Measurements from ENCODE around the gene LRMDA.
A peak's percentile ranks its signal among the peaks of the same experiment; 100 is the strongest.

The LRMDA gene

GRCh38 chr10:76071653-76072365 is 640.4 kb downstream of the LRMDA start:
- no peak overlapping the region for H3K4me3 ChIP-seq (ENCODE audit: low read length)
- H3K36me3 ChIP-seq (ENCODE audit: insufficient read depth, low read depth, low read length), result no peaks in the 10 kb centered on the region
- H3K9me3 ChIP-seq (ENCODE audit: insufficient read depth, low read depth, low read length), result peaks cover 22% of the 10 kb centered on the region
- no peaks in the 10 kb centered on the region for H3K27me3 ChIP-seq (ENCODE audit: insufficient read depth, low read length)
- H3K27ac ChIP-seq (ENCODE audit: low read length), result no peak overlapping the region
- H3K4me1 ChIP-seq (ENCODE audit: insufficient read depth, low read length), result no peaks in the 10 kb centered on the region
- no peak overlapping the region for H3K9ac ChIP-seq (ENCODE audit: low read depth, low read length)

- Histone ChIP-seq H3K9ac (ENCODE audit: low read depth, low read length) (no peak overlapping the region), H3K4me3 (ENCODE audit: low read length) (no peak overlapping the region), H3K9me3 (ENCODE audit: insufficient read depth, low read depth, low read length) (peaks cover 19% of the 10 kb centered on the region), H3K27me3 (ENCODE audit: insufficient read depth, low read length) (no peaks in the 10 kb centered on the region), H3K36me3 (ENCODE audit: insufficient read depth, low read depth, low read length) (no peaks in the 10 kb centered on the region), H3K4me1 (ENCODE audit: insufficient read depth, low read length) (no peaks in the 10 kb centered on the region), H3K27ac (ENCODE audit: low read length) (no peak overlapping the region)
These were observed 641.0 kb downstream of the LRMDA start for GRCh38 chr10:76072384-76072783.

GRCh38 chr10:76073524-76073923 is 642.1 kb downstream of the LRMDA start:
- Histone ChIP-seq H3K9ac (ENCODE audit: low read depth, low read length) (no peak overlapping the region), H3K36me3 (ENCODE audit: insufficient read depth, low read depth, low read length) (no peaks in the 10 kb centered on the region), H3K27ac (ENCODE audit: low read length) (no peak overlapping the region), H3K9me3 (ENCODE audit: insufficient read depth, low read depth, low read length) (0 out of 2 replicates have a peak, but pooled peaks cover 8% of the 10 kb centered on the region), H3K4me3 (ENCODE audit: low read length) (no peak overlapping the region), H3K4me1 (ENCODE audit: insufficient read depth, low read length) (no peaks in the 10 kb centered on the region), H3K27me3 (ENCODE audit: insufficient read depth, low read length) (no peaks in the 10 kb centered on the region)

GRCh38 chr10:76074659-76075058 is 643.2 kb downstream of the LRMDA start:
- Histone ChIP-seq H3K4me3 (ENCODE audit: low read length) (no peak overlapping the region), H3K36me3 (ENCODE audit: insufficient read depth, low read depth, low read length) (no peaks in the 10 kb centered on the region), H3K27me3 (ENCODE audit: insufficient read depth, low read length) (no peaks in the 10 kb centered on the region), H3K4me1 (ENCODE audit: insufficient read depth, low read length) (no peaks in the 10 kb centered on the region), H3K27ac (ENCODE audit: low read length) (no peak overlapping the region), H3K9me3 (ENCODE audit: insufficient read depth, low read depth, low read length) (no peaks in the 10 kb centered on the region), H3K9ac (ENCODE audit: low read depth, low read length) (no peak overlapping the region)

- H3K4me3 ChIP-seq (ENCODE audit: low read length), result no peak overlapping the region
- no peak overlapping the region for H3K9ac ChIP-seq (ENCODE audit: low read depth, low read length)
- H3K9me3 ChIP-seq (ENCODE audit: insufficient read depth, low read depth, low read length), result no peaks in the 10 kb centered on the region
- no peaks in the 10 kb centered on the region for H3K36me3 ChIP-seq (ENCODE audit: insufficient read depth, low read depth, low read length)
- H3K27me3 ChIP-seq (ENCODE audit: insufficient read depth, low read length), result no peaks in the 10 kb centered on the region
- peaks cover 13% of the 10 kb centered on the region; the same call in 1 of the 2 replicates for H3K4me1 ChIP-seq (ENCODE audit: insufficient read depth, low read length)
- no peak overlapping the region for H3K27ac ChIP-seq (ENCODE audit: low read length)
These were observed 649.0 kb downstream of the LRMDA start for GRCh38 chr10:76080451-76080850.

- Histone ChIP-seq H3K36me3 (ENCODE audit: insufficient read depth, low read depth, low read length) (no peaks in the 10 kb centered on the region), H3K27me3 (ENCODE audit: insufficient read depth, low read length) (no peaks in the 10 kb centered on the region), H3K9ac (ENCODE audit: low read depth, low read length) (no peak overlapping the region), H3K9me3 (ENCODE audit: insufficient read depth, low read depth, low read length) (no peaks in the 10 kb centered on the region), H3K4me1 (ENCODE audit: insufficient read depth, low read length) (peaks cover 15% of the 10 kb centered on the region; the same call in 1 of the 2 replicates), H3K4me3 (ENCODE audit: low read length) (no peak overlapping the region), H3K27ac (ENCODE audit: low read length) (no peak overlapping the region)
These were observed 649.6 kb downstream of the LRMDA start for GRCh38 chr10:76080991-76081390.

- H3K27ac ChIP-seq (ENCODE audit: low read length), result no peak overlapping the region
- peaks cover 15% of the 10 kb centered on the region; the same call in 1 of the 2 replicates for H3K4me1 ChIP-seq (ENCODE audit: insufficient read depth, low read length)
- H3K9ac ChIP-seq (ENCODE audit: low read depth, low read length), result no peak overlapping the region
- H3K9me3 ChIP-seq (ENCODE audit: insufficient read depth, low read depth, low read length), result no peaks in the 10 kb centered on the region
- H3K4me3 ChIP-seq (ENCODE audit: low read length), result no peak overlapping the region
- H3K27me3 ChIP-seq (ENCODE audit: insufficient read depth, low read length), result no peaks in the 10 kb centered on the region
- H3K36me3 ChIP-seq (ENCODE audit: insufficient read depth, low read depth, low read length), result no peaks in the 10 kb centered on the region
These were observed 650.8 kb downstream of the LRMDA start for GRCh38 chr10:76082232-76082631.

- Histone ChIP-seq H3K27ac (ENCODE audit: low read length) (no peak overlapping the region), H3K9me3 (ENCODE audit: insufficient read depth, low read depth, low read length) (no peaks in the 10 kb centered on the region), H3K27me3 (ENCODE audit: insufficient read depth, low read length) (no peaks in the 10 kb centered on the region), H3K4me1 (ENCODE audit: insufficient read depth, low read length) (peaks cover 15% of the 10 kb centered on the region; the same call in 1 of the 2 replicates), H3K4me3 (ENCODE audit: low read length) (peak overlapping the region; percentile 31; the same call in 1 of the 2 replicates), H3K9ac (ENCODE audit: low read depth, low read length) (no peak overlapping the region), H3K36me3 (ENCODE audit: insufficient read depth, low read depth, low read length) (no peaks in the 10 kb centered on the region)
These were observed 651.5 kb downstream of the LRMDA start for GRCh38 chr10:76082956-76083355.

- no peaks in the 10 kb centered on the region for H3K36me3 ChIP-seq (ENCODE audit: insufficient read depth, low read depth, low read length)
- H3K4me1 ChIP-seq (ENCODE audit: insufficient read depth, low read length), result peaks cover 15% of the 10 kb centered on the region; the same call in 1 of the 2 replicates
- H3K4me3 ChIP-seq (ENCODE audit: low read length), result no peak overlapping the region
- no peak overlapping the region for H3K27ac ChIP-seq (ENCODE audit: low read length)
- H3K9me3 ChIP-seq (ENCODE audit: insufficient read depth, low read depth, low read length), result no peaks in the 10 kb centered on the region
- H3K9ac ChIP-seq (ENCODE audit: low read depth, low read length), result no peak overlapping the region
- H3K27me3 ChIP-seq (ENCODE audit: insufficient read depth, low read length), result no peaks in the 10 kb centered on the region
These were observed 653.8 kb downstream of the LRMDA start for GRCh38 chr10:76085002-76085816.

- Histone ChIP-seq H3K27ac (ENCODE audit: low read length) (no peak overlapping the region), H3K4me3 (ENCODE audit: low read length) (no peak overlapping the region), H3K4me1 (ENCODE audit: insufficient read depth, low read length) (peaks cover 15% of the 10 kb centered on the region; the same call in 1 of the 2 replicates), H3K9me3 (ENCODE audit: insufficient read depth, low read depth, low read length) (no peaks in the 10 kb centered on the region), H3K36me3 (ENCODE audit: insufficient read depth, low read depth, low read length) (no peaks in the 10 kb centered on the region), H3K9ac (ENCODE audit: low read depth, low read length) (no peak overlapping the region), H3K27me3 (ENCODE audit: insufficient read depth, low read length) (no peaks in the 10 kb centered on the region)
These were observed 654.4 kb downstream of the LRMDA start for GRCh38 chr10:76085817-76086167.

GRCh38 chr10:76086170-76086760 is 654.8 kb downstream of the LRMDA start:
- Histone ChIP-seq H3K27me3 (ENCODE audit: insufficient read depth, low read length) (no peaks in the 10 kb centered on the region), H3K9ac (ENCODE audit: low read depth, low read length) (no peak overlapping the region), H3K27ac (ENCODE audit: low read length) (no peak overlapping the region), H3K36me3 (ENCODE audit: insufficient read depth, low read depth, low read length) (no peaks in the 10 kb centered on the region), H3K4me3 (ENCODE audit: low read length) (no peak overlapping the region), H3K9me3 (ENCODE audit: insufficient read depth, low read depth, low read length) (no peaks in the 10 kb centered on the region), H3K4me1 (ENCODE audit: insufficient read depth, low read length) (peaks cover 15% of the 10 kb centered on the region; the same call in 1 of the 2 replicates)

Measured in iPS-20b (cell line).